ENCODE measurements around the gene KMT5B.

Gene KMT5B

DNA sequence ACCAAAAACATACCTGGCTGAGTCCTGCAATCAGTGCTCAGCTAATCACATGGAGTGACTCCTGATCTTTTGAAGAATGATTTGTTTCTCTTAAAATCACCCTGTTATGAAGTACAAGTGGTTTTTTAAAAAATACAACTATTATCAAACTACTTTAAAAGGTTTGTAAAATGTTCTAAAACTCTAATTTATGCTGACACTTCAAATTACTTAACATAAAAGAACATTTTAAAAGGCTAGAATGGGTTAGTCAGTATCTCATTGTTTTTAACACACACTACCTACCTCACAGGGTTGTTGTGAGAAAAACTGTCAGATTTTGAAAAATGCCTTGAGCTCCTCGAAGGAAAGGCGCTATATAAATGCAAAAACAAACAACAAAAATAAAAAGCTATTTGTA is 33.2 kb downstream of the KMT5B start:
- DNase-seq: no peak

DNA sequence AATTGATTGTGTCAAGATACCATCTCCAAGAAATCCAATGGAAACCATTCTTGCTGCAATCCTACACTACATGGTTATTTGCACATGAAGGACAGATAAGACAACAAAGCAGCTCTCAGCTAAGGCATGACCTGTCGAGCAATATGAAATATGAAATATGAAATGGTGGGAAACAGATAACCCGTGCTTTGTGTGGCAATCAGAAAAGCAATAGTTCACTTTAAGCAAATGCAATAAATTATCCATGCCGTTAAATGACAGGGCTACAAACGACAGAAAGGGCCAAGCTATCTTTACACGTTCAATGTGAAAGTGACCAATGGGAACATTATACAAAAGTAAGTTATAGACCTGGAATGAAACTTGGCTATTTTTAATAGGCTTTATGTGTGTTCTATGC is 35.2 kb downstream of the KMT5B start:
- no peak for DNase-seq

DNA sequence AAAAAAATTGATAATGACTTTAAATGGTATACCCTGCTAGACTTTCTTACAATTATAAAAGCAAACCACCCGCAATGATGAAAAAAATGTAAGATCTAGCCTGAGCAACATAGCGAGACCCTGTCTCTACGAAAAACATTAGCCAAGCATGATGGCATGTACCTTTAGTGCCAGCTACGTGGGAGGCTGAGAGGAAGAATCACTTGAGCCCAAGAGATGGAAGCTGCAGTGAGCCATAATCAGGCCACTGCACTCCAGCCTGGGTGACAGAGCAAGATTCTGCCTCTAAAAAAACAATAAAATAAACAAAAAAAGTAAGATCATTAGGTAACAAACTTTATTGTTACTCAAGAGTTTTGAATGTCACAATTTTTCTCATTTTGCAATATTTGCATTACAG is 39.2 kb downstream of the KMT5B start:
- DNase-seq: no peak

- no peak for DNase-seq
Measured at GRCh38 chr11:68169442-68169841, 43.7 kb downstream of the KMT5B start.

DNA sequence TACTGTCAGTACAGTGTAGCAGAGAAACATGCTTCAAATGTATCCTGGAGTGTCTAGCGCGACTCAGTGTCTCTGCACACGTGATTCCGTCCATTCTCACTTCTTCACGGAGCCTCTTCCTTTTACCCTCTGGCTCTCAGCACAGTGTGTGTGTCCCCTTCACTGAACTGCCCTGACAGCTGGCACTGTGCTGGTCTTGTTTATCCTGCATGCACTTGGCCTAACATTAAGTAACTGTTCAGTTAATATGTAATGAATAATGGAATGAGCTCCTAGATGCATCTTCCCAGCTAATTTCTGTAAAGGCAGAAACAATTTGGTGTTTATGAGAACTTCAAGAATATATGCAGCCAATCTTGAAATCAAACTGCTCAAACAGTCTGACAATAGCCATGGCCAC is 44.4 kb downstream of the KMT5B start:
- DNase-seq: no peak

- no peak for DNase-seq
Measured at GRCh38 chr11:68167474-68167873, 45.6 kb downstream of the KMT5B start.

DNA sequence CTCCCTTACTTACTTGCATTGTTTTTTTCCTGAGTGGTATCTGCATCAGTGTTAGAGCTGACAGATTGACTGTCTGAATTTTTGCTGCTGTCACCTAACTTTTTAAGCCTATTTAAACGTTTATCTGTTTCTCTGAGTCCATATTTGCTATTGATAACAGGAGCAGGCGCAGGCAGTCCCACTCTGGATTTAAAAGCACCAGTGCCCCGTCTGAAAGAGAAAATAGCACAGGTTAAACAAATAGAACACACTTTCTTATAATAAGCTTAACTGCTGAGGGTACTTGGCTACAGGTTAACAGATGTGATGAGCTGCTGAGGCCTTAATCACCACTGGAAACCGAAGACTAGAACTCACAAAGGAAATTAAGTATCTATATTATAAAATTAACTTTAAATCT is 46.1 kb downstream of the KMT5B start:
- DNase-seq: no peak

- no peak for DNase-seq
Measured at GRCh38 chr11:68165601-68166000, 47.5 kb downstream of the KMT5B start.

DNA sequence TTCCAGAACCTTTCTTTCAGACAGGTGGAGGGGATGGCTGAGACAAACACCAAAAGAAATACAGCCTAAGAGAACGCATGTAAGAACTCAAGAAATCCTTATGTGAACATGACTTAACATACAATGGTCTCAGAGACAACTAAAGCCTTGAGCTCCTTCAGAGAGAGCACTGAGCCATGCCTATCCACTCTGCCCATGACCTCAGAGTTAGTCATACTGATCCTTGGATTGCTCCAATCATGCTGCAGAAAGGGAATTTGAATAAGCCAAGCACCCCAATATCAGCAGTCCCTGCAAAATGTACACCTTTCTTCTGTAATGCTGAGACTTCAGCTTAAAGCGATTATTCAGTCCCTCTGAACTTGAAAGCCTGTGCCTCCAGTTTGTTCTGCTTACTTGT is 48.7 kb downstream of the KMT5B start:
- no peak for DNase-seq

- DNase-seq: no peak
Measured at GRCh38 chr11:68163691-68164090, 49.4 kb downstream of the KMT5B start.

- no peak for DNase-seq
Measured at GRCh38 chr11:68160100-68160695, 52.9 kb downstream of the KMT5B start.

GRCh38 chr11:68159665-68160064 is 53.4 kb downstream of the KMT5B start:
- DNase-seq: no peak

GRCh38 chr11:68159161-68159560 is 53.9 kb downstream of the KMT5B start:
- no peak for DNase-seq

GRCh38 chr11:68158580-68158979 is 54.5 kb downstream of the KMT5B start:
- DNase-seq: no peak

GRCh38 chr11:68153742-68154141 is 59.4 kb downstream of the KMT5B start:
- no peak for DNase-seq

DNA sequence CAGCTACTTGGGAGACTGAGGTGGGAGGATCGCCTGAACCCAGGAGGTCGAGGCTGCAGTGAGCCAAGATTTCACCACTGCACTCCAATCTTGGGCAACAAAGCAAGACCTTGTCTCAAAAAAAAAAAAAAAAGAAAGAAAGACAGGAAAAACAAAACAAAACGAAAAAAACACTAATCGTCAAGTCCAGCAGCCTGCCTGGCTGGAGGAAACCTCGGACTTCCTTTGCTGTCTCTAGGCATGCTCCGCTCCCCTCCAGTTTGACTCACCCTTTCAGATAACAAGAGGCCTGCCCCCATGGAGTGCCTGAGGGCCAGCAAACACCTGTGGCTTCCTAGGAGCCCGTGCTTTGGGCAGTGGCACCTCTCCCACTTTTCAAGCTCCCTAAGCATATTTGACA is 63.1 kb downstream of the KMT5B start:
- DNase-seq: no peak

GRCh38 chr11:68149417-68149816 is 63.7 kb downstream of the KMT5B start:
- no peak for DNase-seq

- no peak for DNase-seq
Measured at GRCh38 chr11:68148879-68149278, 64.2 kb downstream of the KMT5B start.

GRCh38 chr11:68148071-68148805 is 64.9 kb downstream of the KMT5B start:
- DNase-seq: no peak

GRCh38 chr11:68146704-68147474 is 66.2 kb downstream of the KMT5B start:
- DNase-seq: no peak

DNA sequence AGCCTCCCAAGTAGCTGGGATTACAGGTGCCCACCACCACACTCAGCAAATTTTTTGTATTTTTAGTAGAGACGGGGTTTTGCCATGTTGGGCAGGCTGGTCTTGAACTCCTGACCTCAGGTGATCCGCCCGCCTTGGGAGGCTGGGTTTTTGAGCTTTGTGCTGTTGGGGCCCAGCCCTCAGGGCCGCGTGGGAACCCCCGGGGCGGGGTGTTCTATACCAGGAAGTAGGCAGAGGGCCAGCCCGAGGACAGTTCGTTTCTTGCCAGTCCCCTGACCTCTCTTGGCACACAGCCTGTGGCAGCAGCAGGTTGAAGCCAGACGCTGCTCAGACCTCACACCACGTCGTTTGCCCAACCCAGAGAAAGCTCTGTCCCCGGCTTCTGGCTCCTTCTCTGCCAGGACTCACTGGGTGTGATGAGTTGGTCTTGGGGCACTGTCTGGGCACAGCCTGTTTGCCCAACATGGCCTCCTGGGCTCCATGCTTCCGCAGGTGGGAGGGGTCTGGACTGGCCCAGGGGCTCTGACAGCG is 67.0 kb downstream of the KMT5B start:
- DNase-seq: no peak

GRCh38 chr11:68145120-68145866 is 67.8 kb downstream of the KMT5B start:
- no peak for DNase-seq

DNA sequence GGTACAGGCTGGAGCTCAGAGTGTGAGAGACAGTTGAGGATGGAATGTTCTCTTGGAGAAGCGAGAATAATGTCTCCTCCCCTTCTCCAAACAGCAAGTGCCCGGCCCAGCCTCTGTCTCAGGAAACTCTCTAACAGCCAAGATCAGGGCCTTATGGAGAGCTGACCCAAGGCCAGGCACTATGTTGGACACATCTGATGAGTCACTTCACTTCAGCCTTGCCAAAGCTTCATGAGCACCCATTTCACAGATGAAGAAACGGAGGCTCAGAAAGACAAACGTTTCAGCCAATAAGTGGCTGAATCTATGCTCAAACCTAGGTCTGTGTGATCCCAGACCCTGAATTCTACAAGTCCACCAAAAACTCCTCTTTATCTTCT is 69.8 kb downstream of the KMT5B start:
- no peak for DNase-seq
